ENCODE data around the gene PFDN6. TPM values are rescaled to one million over a fixed set of nuclear protein-coding genes. Genes with fewer than 3 reads are reported as not detected.
A peak's percentile ranks its signal among the peaks of the same experiment; 100 is the strongest.

The PFDN6 gene
- polyA plus RNA-seq, 1 donor (not counting 4 experiments of a cell fraction or from before 2014, with no cell fraction given): 106 TPM

DNA sequence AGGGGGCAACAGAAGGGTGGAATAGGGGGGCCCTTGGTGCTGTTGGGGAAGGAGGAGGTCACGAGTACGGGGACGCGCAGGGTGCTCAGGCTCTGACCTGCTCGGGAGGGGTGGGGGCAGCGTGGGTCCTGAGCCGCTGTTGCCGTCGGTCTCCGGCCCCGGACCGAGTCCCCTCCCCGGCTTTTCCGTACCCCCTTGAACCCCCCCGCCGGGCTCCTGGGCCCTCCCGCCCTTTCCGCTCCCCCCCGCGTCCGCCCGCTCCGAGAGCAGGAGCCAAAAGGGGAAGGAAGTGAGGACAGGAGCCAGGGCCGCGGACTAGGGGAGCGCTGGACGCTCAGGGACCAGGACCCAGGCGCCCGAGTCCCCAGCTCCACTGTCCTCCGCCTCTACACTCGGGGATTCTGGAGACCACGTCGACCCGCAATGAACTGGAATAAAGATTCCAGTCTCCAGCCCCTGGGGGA lies 9.4 kb downstream of the PFDN6 start, which contains the start of gene RGL2:
TSS of gene RGL2 (minus strand) at position 170 of the 464 bp plus-strand sequence. CDS start 332 bp downstream, outside the sequence.
- no peaks in the 10 kb centered on the region for H3K27me3 ChIP-seq (ENCODE audit: control insufficient read depth, extremely low read depth, insufficient read depth, low read length)
- H3K4me3 ChIP-seq (ENCODE audit: control insufficient read depth in 2 of 3, extremely low read depth in 1 of 3, insufficient read depth in 2 of 3, low read depth in 1 of 3, low read length in 3 of 3): peak within 1 kb of the TSS; percentile 70 to 93 (median 91)
- H3K9me1 ChIP-seq (ENCODE audit: control insufficient read depth, extremely low read depth, insufficient read depth, low read length): no peaks in the 10 kb centered on the region
- dilution Hi-C loops (cut with MboI; ENCODE audit: extremely low pct_ligation_motif_present, low sequenced_read_pairs): no loop called here
- peaks cover 20% of the 10 kb centered on the region for H3K79me2 ChIP-seq (ENCODE audit: control insufficient read depth, insufficient read depth, low read length)
- no peak for DNase-seq (ENCODE audit: low read depth, low spot score)
- peak within 1 kb of the TSS; percentile 88 for H3K9ac ChIP-seq (ENCODE audit: control insufficient read depth, extremely low read depth, insufficient read depth, low read length)
- TF ChIP-seq, protein P1, sequence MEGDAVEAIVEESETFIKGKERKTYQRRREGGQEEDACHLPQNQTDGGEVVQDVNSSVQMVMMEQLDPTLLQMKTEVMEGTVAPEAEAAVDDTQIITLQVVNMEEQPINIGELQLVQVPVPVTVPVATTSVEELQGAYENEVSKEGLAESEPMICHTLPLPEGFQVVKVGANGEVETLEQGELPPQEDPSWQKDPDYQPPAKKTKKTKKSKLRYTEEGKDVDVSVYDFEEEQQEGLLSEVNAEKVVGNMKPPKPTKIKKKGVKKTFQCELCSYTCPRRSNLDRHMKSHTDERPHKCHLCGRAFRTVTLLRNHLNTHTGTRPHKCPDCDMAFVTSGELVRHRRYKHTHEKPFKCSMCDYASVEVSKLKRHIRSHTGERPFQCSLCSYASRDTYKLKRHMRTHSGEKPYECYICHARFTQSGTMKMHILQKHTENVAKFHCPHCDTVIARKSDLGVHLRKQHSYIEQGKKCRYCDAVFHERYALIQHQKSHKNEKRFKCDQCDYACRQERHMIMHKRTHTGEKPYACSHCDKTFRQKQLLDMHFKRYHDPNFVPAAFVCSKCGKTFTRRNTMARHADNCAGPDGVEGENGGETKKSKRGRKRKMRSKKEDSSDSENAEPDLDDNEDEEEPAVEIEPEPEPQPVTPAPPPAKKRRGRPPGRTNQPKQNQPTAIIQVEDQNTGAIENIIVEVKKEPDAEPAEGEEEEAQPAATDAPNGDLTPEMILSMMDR (optimal IDR thresholded peaks at IDR 0.05 in 1 of 3, IDR thresholded peaks at IDR 0.05 in 1 of 3, conservative IDR thresholded peaks at IDR 0.05 in 1 of 3; ENCODE audit: extremely low read depth in 1 of 3, insufficient read depth in 2 of 3, low read length in 3 of 3): no peak
- no peak for TF ChIP-seq EZH2 (IDR thresholded peaks at IDR 0.05; ENCODE audit: low read length)
- FAIRE-seq: no peak
- no peaks in the 10 kb centered on the region for H3K9me3 ChIP-seq (ENCODE audit: control insufficient read depth, low read depth, low read length)
- H4K20me1 ChIP-seq (ENCODE audit: control insufficient read depth, extremely low read depth, insufficient read depth, low read length): no peaks in the 10 kb centered on the region
- peaks cover 14% of the 10 kb centered on the region for H3K4me1 ChIP-seq (ENCODE audit: control insufficient read depth, extremely low read depth, insufficient read depth, low read length)
- peak within 1 kb of the TSS; percentile 89 for H3K27ac ChIP-seq (ENCODE audit: control insufficient read depth, insufficient read depth, low read length)
- H3K36me3 ChIP-seq (ENCODE audit: control insufficient read depth in 2 of 2, extremely low read depth in 1 of 2, insufficient read depth in 2 of 2, low read length in 2 of 2): peaks cover 15 to 23% of the 10 kb centered on the region in 2 experiments
- H2AFZ ChIP-seq (ENCODE audit: control insufficient read depth, low read length): peak within 1 kb of the TSS; percentile 70
- peak within 1 kb of the TSS; percentile 89 for H3K4me2 ChIP-seq (ENCODE audit: control insufficient read depth, extremely low read depth, insufficient read depth, low read depth, low read length)

DNA sequence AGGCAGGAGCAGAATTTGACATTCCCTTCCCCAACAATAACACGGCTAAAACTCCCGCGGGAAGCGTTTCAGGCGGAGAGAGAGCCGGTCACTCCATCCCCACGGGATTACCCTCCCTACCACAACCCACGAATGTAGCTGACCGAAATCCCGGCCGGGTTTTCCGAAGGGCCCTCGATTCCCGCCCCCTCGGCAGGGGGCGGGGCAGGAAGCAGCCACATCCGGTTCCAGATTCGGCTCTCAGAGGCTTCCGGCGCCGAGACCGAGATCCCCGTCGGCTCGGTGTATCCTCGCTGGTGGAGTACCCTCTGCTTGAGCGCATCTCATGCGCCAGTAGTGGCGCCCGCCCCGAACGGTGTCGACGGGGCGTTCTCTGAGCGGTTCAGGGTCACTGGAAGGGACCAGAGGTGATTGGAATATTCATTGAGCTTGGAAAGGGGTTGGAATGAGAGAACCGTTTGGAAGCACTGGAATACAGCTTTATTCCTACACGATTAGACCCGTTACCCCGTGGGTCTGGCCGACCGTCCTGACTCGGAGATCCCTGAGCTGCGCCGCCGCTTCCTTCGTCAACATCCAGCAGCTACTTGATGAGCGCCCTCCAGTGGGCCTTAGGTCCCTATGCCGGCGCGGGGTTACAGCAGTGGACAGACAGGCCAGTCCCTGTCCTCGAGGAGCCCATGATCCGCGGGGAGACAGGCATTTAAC lies 10.0 kb downstream of the PFDN6 start:
- Histone ChIP-seq H3K36me3 (ENCODE audit: control insufficient read depth in 2 of 2, extremely low read depth in 1 of 2, insufficient read depth in 2 of 2, low read length in 2 of 2) (peaks cover 18 to 29% of the 10 kb centered on the region in 2 experiments), H3K4me1 (ENCODE audit: control insufficient read depth, extremely low read depth, insufficient read depth, low read length) (peaks cover 14% of the 10 kb centered on the region), H3K4me2 (ENCODE audit: control insufficient read depth, extremely low read depth, insufficient read depth, low read depth, low read length) (peak overlapping the region; percentile 89), H4K20me1 (ENCODE audit: control insufficient read depth, extremely low read depth, insufficient read depth, low read length) (no peaks in the 10 kb centered on the region), H3K27ac (ENCODE audit: control insufficient read depth, insufficient read depth, low read length) (peak overlapping the region; percentile 89), H3K4me3 (ENCODE audit: control insufficient read depth in 2 of 3, extremely low read depth in 1 of 3, insufficient read depth in 2 of 3, low read depth in 1 of 3, low read length in 3 of 3) (peak overlapping the region; percentile 70 to 93 (median 91)), H3K27me3 (ENCODE audit: control insufficient read depth, extremely low read depth, insufficient read depth, low read length) (no peaks in the 10 kb centered on the region), H3K79me2 (ENCODE audit: control insufficient read depth, insufficient read depth, low read length) (peaks cover 24% of the 10 kb centered on the region), H3K9ac (ENCODE audit: control insufficient read depth, extremely low read depth, insufficient read depth, low read length) (peak overlapping the region; percentile 88), H3K9me3 (ENCODE audit: control insufficient read depth, low read depth, low read length) (no peaks in the 10 kb centered on the region), H3K9me1 (ENCODE audit: control insufficient read depth, extremely low read depth, insufficient read depth, low read length) (no peaks in the 10 kb centered on the region), H2AFZ (ENCODE audit: control insufficient read depth, low read length) (peak overlapping the region; percentile 64)
- DNase-seq (ENCODE audit: low read depth, low spot score) (no peak), FAIRE-seq (peak; percentile 44)
- TF ChIP-seq EZH2 (IDR thresholded peaks at IDR 0.05; ENCODE audit: low read length): no peak
- TF ChIP-seq, protein P1 (optimal IDR thresholded peaks at IDR 0.05 in 1 of 3, IDR thresholded peaks at IDR 0.05 in 1 of 3, conservative IDR thresholded peaks at IDR 0.05 in 1 of 3; ENCODE audit: extremely low read depth in 1 of 3, insufficient read depth in 2 of 3, low read length in 3 of 3): peak in 2 of 3 experiments; percentile 70 to 85
- dilution Hi-C loops (cut with MboI; ENCODE audit: extremely low pct_ligation_motif_present, low sequenced_read_pairs): no loop called here
